ENCODE results near the gene CDC23.
A peak's percentile ranks its signal among the peaks of the same experiment; 100 is the strongest.

CDC23 gene

DNA sequence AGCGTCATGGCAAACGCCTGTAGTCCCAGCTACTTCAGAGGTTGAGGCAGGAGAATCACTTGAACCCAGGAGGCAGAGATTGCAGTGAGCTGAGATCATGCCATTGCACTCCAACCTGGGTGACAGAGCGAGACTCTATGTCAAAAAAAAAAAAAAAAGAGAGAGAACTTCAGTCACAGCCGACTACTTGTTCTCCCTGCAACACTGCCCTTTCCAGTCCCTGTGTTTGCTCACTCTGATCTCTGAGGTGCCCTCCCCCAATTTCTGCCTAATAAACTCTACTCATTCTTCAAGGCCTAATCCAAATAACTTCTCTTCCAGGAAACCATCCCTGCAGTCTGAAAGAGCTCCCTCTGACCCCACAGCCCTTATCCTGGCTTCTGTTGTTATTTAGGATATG lies 33.2 kb upstream of the CDC23 start:
- DNase-seq (ENCODE audit: low read depth): no peak
- in situ Hi-C loops (cut with HindIII; ENCODE audit: low sequenced_read_pairs): loop anchor here (10.0 kb wide), 1 partner anchor 68 kb away; no protein-coding TSS in a partner anchor
- no peak for TF ChIP-seq CTCF (IDR thresholded peaks at IDR 0.05; ENCODE audit: low read depth, low read length, missing control alignments)
- no peak overlapping the region for H3K4me3 ChIP-seq (ENCODE audit: low read depth, low read length)

DNA sequence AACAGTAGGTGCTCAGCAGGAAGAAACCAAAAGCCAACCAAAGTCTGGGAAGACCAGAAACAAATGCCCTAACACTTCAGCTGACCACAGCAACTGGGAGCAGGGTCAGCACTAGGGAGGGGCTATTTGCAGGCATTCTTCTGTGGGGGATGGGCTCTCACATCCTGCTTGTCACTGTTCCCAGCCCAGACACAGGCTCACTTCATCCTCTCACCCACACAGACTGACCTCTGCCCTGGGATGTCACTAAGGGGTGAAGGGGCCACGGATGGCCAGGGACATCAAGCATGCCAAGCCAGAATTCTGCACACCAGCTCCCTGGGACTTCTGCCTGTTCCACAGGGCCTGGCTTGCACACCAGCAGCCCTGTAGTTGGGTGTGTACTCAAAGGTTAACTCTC lies 32.6 kb upstream of the CDC23 start:
- no peak for DNase-seq (ENCODE audit: low read depth)
- in situ Hi-C loops (cut with HindIII; ENCODE audit: low sequenced_read_pairs): loop anchor here (10.0 kb wide), 1 partner anchor 69 kb away; no protein-coding TSS in a partner anchor
- no peak for TF ChIP-seq CTCF (IDR thresholded peaks at IDR 0.05; ENCODE audit: low read depth, low read length, missing control alignments)
- H3K4me3 ChIP-seq (ENCODE audit: low read depth, low read length): no peak overlapping the region

DNA sequence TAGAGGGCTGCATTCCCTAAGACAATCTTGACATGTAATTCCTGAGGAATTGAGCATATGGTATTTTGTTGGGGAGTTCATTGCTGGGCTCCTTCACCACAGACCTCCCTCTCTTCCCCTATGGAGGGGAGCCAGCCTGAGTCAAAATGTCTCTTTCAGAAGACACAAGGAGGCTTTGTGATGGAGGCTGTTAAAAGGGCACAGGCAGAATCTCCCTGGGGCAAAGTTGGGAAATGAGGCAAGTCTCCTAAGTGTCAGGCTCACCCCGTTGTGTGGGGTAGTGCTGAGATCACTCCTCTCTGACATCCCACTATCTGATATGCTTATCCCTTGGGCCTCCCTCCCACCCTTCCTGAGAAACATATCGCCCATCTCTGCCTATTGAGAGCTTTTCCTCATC lies 30.7 kb upstream of the CDC23 start:
- no peak overlapping the region for H3K4me3 ChIP-seq (ENCODE audit: low read depth, low read length)
- DNase-seq (ENCODE audit: low read depth): no peak
- in situ Hi-C loops (cut with HindIII; ENCODE audit: low sequenced_read_pairs): loop anchor here (10.0 kb wide), 1 partner anchor 71 kb away; no protein-coding TSS in a partner anchor
- TF ChIP-seq CTCF (IDR thresholded peaks at IDR 0.05; ENCODE audit: low read depth, low read length, missing control alignments): no peak

DNA sequence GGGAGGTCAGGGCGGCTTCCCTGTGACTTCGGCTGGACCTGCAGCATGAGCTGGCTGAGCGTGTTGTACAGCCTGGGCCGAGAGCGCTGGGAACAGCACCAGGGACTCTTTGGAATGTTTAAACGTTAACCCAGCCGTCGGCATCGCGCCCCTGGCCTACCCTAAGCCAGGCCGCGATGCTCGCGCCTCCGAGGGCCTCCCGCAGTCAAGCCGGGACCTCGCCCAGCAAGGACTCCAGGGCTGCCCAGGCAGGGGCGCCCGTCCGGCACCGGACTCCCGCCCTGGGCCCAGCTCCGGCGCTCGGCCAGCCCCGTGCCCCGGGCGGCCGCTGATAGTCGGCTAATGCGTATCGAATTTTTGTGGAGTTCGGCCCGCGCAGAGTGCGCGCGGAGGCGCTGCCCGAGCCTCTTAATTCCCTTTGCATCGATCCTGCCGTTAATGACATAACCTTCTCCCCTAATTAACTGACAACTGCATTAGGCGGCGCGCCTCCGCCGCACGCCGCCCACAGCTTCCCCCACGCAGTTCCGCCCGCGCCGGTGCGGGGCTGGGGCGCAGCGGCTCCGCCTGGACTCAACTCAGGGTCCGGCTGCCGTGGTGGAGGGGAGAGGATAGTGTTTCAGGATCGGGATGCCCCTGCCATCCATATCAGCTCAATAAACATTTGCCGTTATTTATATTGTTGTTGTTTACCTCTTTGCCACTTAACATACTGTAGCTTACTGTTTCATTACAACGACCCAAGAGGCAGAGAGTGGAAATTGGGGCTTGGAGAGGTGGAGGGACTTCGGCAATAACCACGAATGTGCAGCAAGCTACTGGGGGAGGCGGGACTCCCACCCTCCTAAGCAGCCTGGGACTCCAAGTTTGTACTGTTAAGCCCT lies 28.8 kb upstream of the CDC23 start:
- peak overlapping the region; percentile 36 for H3K4me3 ChIP-seq (ENCODE audit: low read depth, low read length)
- no peak for TF ChIP-seq CTCF (IDR thresholded peaks at IDR 0.05; ENCODE audit: low read depth, low read length, missing control alignments)
- DNase-seq (ENCODE audit: low read depth): no peak
- in situ Hi-C loops (cut with HindIII; ENCODE audit: low sequenced_read_pairs): loop anchor here (10.0 kb wide), 1 partner anchor 73 kb away; no protein-coding TSS in a partner anchor

DNA sequence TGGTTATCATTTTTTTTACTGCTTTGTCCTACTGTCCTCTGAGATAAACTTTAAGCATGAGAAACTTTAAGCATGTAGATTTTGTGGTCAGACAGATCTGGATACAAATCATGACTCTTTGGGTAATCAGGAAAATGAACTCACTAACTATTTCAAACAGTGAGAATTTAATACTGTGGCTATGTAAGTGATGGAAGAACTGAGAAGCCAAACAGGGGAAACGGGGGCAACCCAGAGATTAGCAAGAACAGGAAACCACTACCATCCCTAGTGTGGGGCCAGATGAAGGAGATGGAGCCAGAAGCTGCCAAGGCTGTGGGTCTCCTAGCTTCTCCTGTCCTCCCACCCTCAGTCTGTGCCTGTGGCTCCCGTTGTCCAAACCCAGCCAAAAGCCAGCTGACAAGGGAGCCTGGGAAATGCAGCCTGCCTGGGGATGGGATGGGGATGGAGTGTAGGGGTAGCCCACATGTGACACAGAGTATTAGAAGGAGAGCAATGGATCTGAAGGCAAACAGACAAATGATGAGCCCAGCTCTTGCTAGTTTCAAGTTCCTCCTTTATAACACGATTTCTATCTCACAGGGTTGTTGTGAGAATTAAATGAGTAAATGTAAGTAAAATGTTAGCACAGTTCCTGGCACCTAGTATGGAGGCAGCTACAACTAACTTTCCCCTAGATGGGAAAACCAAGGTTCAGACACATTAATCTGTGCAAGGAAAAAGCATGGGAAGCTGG lies 27.7 kb upstream of the CDC23 start:
- no peak overlapping the region for H3K4me3 ChIP-seq (ENCODE audit: low read depth, low read length)
- in situ Hi-C loops (cut with HindIII; ENCODE audit: low sequenced_read_pairs): loop anchor here (10.0 kb wide), 1 partner anchor 74 kb away; no protein-coding TSS in a partner anchor

More for the DNA sequence above, 27.7 kb upstream of the CDC23 start:
- DNase-seq (ENCODE audit: low read depth): no peak
- no peak for TF ChIP-seq CTCF (IDR thresholded peaks at IDR 0.05; ENCODE audit: low read depth, low read length, missing control alignments)

All from astrocyte of the cerebellum (primary cell).